Natural killer cell (primary cell): ENCODE results near the gene GYPC. TPM values are rescaled to one million over a fixed set of nuclear protein-coding genes. Genes with fewer than 3 reads are reported as not detected.
A peak's percentile ranks its signal among the peaks of the same experiment; 100 is the strongest.

ENCODE experiments used
- ATAC-seq, 3 donors: fragments of 150-1000 bp in 2 of 3; fragments of 200-7000 bp in 1 of 3; cut with Tn5 transposase; 1 replicate in 1 of 3; 2 replicates in 2 of 3; pipeline ENCODE4 v1.10.0; 2021; ENCODE audit warnings: mild to moderate bottlenecking in 2 of 3, moderate library complexity in 2 of 3
- DNase-seq, 2 donors: peaks; one replicate each; pipeline versions ENCODE4 v3.0.0 to v3.0.0-alpha.2; 2013 to 2021; ENCODE audit warnings: mixed read lengths in 1 of 2
- H3K27ac ChIP-seq: one replicate; pipeline ENCODE4 v1.5.1; 2013; ENCODE audit warnings: mild to moderate bottlenecking, low read length
- H3K27me3 ChIP-seq: one replicate; pipeline ENCODE4 v1.6.1; 2013; ENCODE audit warnings: low read length; ENCODE audit not compliant: control insufficient read depth, insufficient read depth
- H3K36me3 ChIP-seq: one replicate; pipeline ENCODE4 v1.6.1; 2013; ENCODE audit warnings: low read length; ENCODE audit not compliant: control insufficient read depth, insufficient read depth
- H3K4me1 ChIP-seq: one replicate; pipeline ENCODE4 v1.6.1; 2013; ENCODE audit warnings: low read length; ENCODE audit not compliant: control insufficient read depth, insufficient read depth
- H3K4me3 ChIP-seq: one replicate; pipeline ENCODE4 v1.5.1; 2013; ENCODE audit warnings: low read length
- H3K9me3 ChIP-seq: one replicate; pipeline ENCODE4 v1.6.1; 2013; ENCODE audit warnings: low read length; ENCODE audit not compliant: control insufficient read depth, insufficient read depth
- H3K27ac Mint-ChIP-seq, 2 donors: one replicate each; pipeline ENCODE4 v1.8.0; 2022; ENCODE audit warnings: mild to moderate bottlenecking in 2 of 2, mixed read lengths in 2 of 2, moderate library complexity in 1 of 2
- H3K27me3 Mint-ChIP-seq, 2 donors: one replicate each; pipeline ENCODE4 v1.8.0; 2022; ENCODE audit warnings: low read depth in 2 of 2, mixed read lengths in 2 of 2
- H3K36me3 Mint-ChIP-seq: one replicate; pipeline ENCODE4 v1.8.0; 2022; ENCODE audit warnings: mixed read lengths
- H3K4me1 Mint-ChIP-seq, 2 donors: one replicate each; pipeline ENCODE4 v1.8.0; 2022; ENCODE audit warnings: mixed read lengths in 2 of 2
- H3K4me3 Mint-ChIP-seq: one replicate; pipeline ENCODE4 v1.8.0; 2022; ENCODE audit warnings: mild to moderate bottlenecking, moderate library complexity, mixed read lengths
- H3K9me3 Mint-ChIP-seq, 2 donors: one replicate each; pipeline ENCODE4 v1.8.0; 2022; ENCODE audit warnings: mixed read lengths in 2 of 2
- WGBS: methylation state at CpG from one replicate; pipeline ENCODE4 v1.1.7; 2013; ENCODE audit warnings: missing lambda C conversion rate; ENCODE audit not compliant: insufficient coverage; 5-methylcytosine and 5-hydroxymethylcytosine counted together
- intact Hi-C: fragments of 100-400 bp; cut with micrococcal nuclease; formaldehyde crosslinking; loops from one replicate; pipeline ENCODE4 v1.14.2; 2022
- total RNA-seq, 4 donors: library from RNA; stranded (reverse); fragments of 120-200 nt in 1 of 4; gene quantifications; one replicate each; pipeline versions ENCODE4 v1.2.3 to v1.2.4, GENCODE V29; 2013 to 2022
- TF ChIP-seq, protein P1 (sequence below): fragments of 200-600 bp; IDR thresholded peaks from one replicate; pipeline ENCODE4 v1.8.0; 2022; ENCODE audit warnings: antibody characterized with exemption

Gene GYPC
- total RNA-seq, 3 donors from 2014 or later (not counting 1 experiment from before 2014, with no cell fraction given): 74.2 to 92.3 (median 78.7) TPM

DNA sequence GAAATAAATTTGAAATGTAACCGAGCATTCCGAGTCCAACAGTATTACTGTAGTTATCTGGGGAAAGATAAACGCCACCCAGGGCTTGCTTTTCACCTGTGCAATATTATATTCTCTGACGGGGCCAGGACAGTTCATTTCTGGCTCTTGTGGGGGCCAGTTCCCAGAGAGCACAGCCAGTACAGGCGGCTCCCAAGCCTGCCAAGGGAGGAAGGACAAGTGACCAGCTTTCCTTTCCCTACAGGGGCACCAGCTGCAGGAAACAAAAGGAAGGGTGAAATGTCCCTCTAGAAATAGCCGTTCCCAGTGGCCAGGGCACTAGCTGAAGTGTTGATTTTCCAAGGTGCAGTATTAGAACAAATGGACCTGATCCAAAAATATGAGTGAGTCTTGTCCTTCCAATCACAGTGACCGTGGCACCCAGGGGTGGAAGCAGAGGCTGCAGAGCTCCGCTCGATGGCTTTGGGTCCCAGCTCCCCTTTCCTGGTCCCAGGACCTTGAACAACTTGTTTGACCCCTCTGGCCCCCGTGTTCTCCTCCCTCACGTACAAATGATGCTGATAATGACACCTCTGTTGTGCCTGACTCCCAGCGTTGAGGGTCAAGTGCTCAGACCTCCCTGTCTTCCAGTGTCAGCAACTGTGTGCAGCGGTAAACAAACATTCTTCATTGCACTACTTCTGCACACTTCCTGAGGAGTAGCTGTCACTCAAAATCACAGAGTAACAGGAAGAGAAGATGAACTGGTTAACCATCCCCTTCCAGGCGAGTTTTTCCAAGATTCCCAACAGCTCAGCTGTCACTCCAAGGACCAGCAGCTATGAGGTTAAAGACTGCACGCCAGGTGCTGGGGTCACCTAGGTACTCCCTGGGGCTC lies 40.9 kb downstream of the GYPC start:
- no peak overlapping the region for H3K27ac Mint-ChIP-seq

DNA sequence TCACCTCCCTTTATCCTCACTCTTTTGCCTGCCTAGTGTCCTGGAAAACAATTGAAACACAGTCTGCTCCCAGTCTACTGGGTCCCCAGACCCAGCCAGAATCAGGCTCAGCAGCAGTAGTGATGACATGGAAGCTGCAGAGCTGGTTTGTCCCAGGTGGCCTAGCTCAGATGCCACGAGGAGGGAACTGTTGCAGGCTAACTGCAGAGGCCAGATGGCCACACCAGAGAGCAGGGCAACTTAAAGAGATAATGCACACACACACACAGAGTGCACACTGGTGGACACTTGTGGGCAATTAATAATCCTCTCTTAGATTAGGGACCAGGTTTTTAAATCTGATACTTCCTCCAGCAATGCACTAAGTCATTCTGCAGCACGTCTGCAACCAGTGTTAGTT lies 42.4 kb downstream of the GYPC start:
- H3K4me3 ChIP-seq: no peak overlapping the region
- TF ChIP-seq, protein P1, sequence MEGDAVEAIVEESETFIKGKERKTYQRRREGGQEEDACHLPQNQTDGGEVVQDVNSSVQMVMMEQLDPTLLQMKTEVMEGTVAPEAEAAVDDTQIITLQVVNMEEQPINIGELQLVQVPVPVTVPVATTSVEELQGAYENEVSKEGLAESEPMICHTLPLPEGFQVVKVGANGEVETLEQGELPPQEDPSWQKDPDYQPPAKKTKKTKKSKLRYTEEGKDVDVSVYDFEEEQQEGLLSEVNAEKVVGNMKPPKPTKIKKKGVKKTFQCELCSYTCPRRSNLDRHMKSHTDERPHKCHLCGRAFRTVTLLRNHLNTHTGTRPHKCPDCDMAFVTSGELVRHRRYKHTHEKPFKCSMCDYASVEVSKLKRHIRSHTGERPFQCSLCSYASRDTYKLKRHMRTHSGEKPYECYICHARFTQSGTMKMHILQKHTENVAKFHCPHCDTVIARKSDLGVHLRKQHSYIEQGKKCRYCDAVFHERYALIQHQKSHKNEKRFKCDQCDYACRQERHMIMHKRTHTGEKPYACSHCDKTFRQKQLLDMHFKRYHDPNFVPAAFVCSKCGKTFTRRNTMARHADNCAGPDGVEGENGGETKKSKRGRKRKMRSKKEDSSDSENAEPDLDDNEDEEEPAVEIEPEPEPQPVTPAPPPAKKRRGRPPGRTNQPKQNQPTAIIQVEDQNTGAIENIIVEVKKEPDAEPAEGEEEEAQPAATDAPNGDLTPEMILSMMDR: no peak
- H3K36me3 ChIP-seq: peaks cover 40% of the 10 kb centered on the region
- intact Hi-C loops: no loop called here
- ATAC-seq (peak in 1 of 3 donors; percentile 23), DNase-seq (no peak)
- H3K27me3 Mint-ChIP-seq: no peaks in the 10 kb centered on the region
- H3K27ac ChIP-seq: no peak overlapping the region
- 74% methylated on average over 2 of the region's 2 CpGs for WGBS
- peak overlapping the region in 1 of 2 donors; percentile 21 for H3K27ac Mint-ChIP-seq
- H3K9me3 Mint-ChIP-seq: no peaks in the 10 kb centered on the region
- H3K9me3 ChIP-seq: peaks cover 4% of the 10 kb centered on the region
- H3K4me1 Mint-ChIP-seq: no peaks in the 10 kb centered on the region
- H3K4me1 ChIP-seq: no peaks in the 10 kb centered on the region
- H3K27me3 ChIP-seq: no peaks in the 10 kb centered on the region
- H3K36me3 Mint-ChIP-seq: no peaks in the 10 kb centered on the region
- H3K4me3 Mint-ChIP-seq: no peak overlapping the region

More for the DNA sequence above, 40.9 kb downstream of the GYPC start:
- peaks cover 4% of the 10 kb centered on the region for H3K9me3 ChIP-seq
- TF ChIP-seq, protein P1: no peak
- Mint-ChIP-seq H3K36me3 (no peaks in the 10 kb centered on the region), H3K27me3 (no peaks in the 10 kb centered on the region), H3K9me3 (no peaks in the 10 kb centered on the region), H3K4me3 (no peak overlapping the region), H3K4me1 (peaks cover 10 to 12% of the 10 kb centered on the region in 2 donors)
- H3K27me3 ChIP-seq: no peaks in the 10 kb centered on the region
- no peak overlapping the region for H3K27ac ChIP-seq
- intact Hi-C loops: no loop called here
- no peak for ATAC-seq
- H3K4me1 ChIP-seq: no peaks in the 10 kb centered on the region
- H3K36me3 ChIP-seq: peaks cover 40% of the 10 kb centered on the region
- H3K4me3 ChIP-seq: no peak overlapping the region
- 97% methylated on average over 14 of the region's 15 CpGs for WGBS
- DNase-seq: no peak

DNA sequence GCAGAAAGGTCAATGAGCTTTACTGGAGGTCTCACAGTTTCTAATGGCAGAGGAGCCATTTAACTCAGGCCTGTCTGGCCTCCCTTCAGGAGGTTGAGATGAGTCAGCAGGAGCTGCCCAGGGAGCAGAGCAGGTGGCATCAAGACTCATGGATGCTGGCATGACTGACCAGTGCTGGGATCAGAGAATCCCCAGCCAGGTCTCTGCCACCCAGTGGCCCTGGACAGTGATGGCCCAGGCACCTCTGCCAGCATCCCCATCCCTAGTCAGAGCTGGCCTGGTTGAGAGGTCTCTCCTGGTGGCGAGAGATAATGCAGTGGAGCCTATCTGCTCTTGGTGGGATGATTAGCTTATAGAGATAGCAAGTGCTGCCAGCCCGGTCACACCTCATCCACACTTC lies 43.1 kb downstream of the GYPC start:
- H3K36me3 Mint-ChIP-seq: no peaks in the 10 kb centered on the region
- no peaks in the 10 kb centered on the region for H3K9me3 Mint-ChIP-seq
- TF ChIP-seq, protein P1: no peak
- no peaks in the 10 kb centered on the region for H3K27me3 Mint-ChIP-seq
- DNase-seq: no peak
- no CpG with 5 or more reads among the region's 2 CpGs for WGBS
- no peaks in the 10 kb centered on the region for H3K4me1 Mint-ChIP-seq
- intact Hi-C loops: no loop called here
- no peak for ATAC-seq
- H3K9me3 ChIP-seq: no peaks in the 10 kb centered on the region
- peak overlapping the region; percentile 21 to 28 for H3K27ac Mint-ChIP-seq
- H3K4me3 Mint-ChIP-seq: no peak overlapping the region
- no peaks in the 10 kb centered on the region for H3K27me3 ChIP-seq
- H3K4me1 ChIP-seq: no peaks in the 10 kb centered on the region
- H3K27ac ChIP-seq: no peak overlapping the region
- peaks cover 35% of the 10 kb centered on the region for H3K36me3 ChIP-seq
- H3K4me3 ChIP-seq: no peak overlapping the region
